WTC11 (cell line): ENCODE data around the gene KLC3. TPM values are rescaled to one million over a fixed set of nuclear protein-coding genes. Genes with fewer than 3 reads are reported as not detected.
A peak's percentile ranks its signal among the peaks of the same experiment; 100 is the strongest.

Experiments used
- ATAC-seq: fragments of 200-7000 bp; cut with Tn5 transposase; 2 replicates; pipeline ENCODE4 v1.10.0; 2021; ENCODE audit warnings: mild to moderate bottlenecking, moderate library complexity
- Bru-seq: library from RNA; stranded (reverse); fragments of 400-500 nt; gene quantifications from one replicate; lab custom pipeline; 2021; lab: Mats Ljungman, UMichigan
- CTCF ChIA-PET: fragments of 300-600 bp; sonication (Branson Sonifier 250); formaldehyde crosslinking; loops from one replicate; lab custom pipeline; 2021; ENCODE audit warnings: antibody characterized with exemption; lab: Charles Lee
- POLR2A ChIA-PET: fragments of 350-600 bp; sonication (Branson Sonifier 250); formaldehyde crosslinking; loops from one replicate; lab custom pipeline; 2021; ENCODE audit warnings: antibody characterized with exemption; lab: Charles Lee
- DNase-seq: peaks from one replicate; pipeline ENCODE4 v3.0.0; 2021; ENCODE audit warnings: low spot score
- H3K27ac Mint-ChIP-seq: 2 replicates; pipeline ENCODE4 v1.8.0; 2021; ENCODE audit warnings: mixed read lengths
- H3K27me3 Mint-ChIP-seq: 2 replicates; pipeline ENCODE4 v1.8.0; 2021; ENCODE audit warnings: low read depth, mild to moderate bottlenecking, moderate library complexity, mixed read lengths
- H3K36me3 Mint-ChIP-seq: 2 replicates; pipeline ENCODE4 v1.8.0; 2021; ENCODE audit warnings: mixed read lengths
- H3K4me1 Mint-ChIP-seq: 2 replicates; pipeline ENCODE4 v1.8.0; 2022; ENCODE audit warnings: mixed read lengths
- H3K4me3 Mint-ChIP-seq: 2 replicates; pipeline ENCODE4 v1.8.0; 2021; ENCODE audit warnings: mild to moderate bottlenecking, moderate library complexity, mixed read lengths
- H3K9me3 Mint-ChIP-seq: 2 replicates; pipeline ENCODE4 v1.8.0; 2021; ENCODE audit warnings: mixed read lengths
- ATF3 ChIP-seq: sonication (generic); formaldehyde crosslinking; conservative IDR thresholded peaks from 2 replicates; pipeline ENCODE4 v1.8.1; 2022; ENCODE audit warnings: mild to moderate bottlenecking, missing genetic modification reagents
- CDX4 ChIP-seq: fragments of 250-450 bp; sonication (Bioruptor Pico); IDR thresholded peaks from 2 replicates; pipeline ENCODE4 v1.9.0; 2021; ENCODE audit warnings: moderate library complexity, mild to moderate bottlenecking, inconsistent platforms, borderline replicate concordance
- E2F4 ChIP-seq: sonication (generic); formaldehyde crosslinking; IDR thresholded peaks from 2 replicates; pipeline ENCODE4 v1.8.1; 2022; ENCODE audit warnings: low read depth, mild to moderate bottlenecking, moderate library complexity, missing genetic modification reagents, borderline replicate concordance
- E2F5 ChIP-seq: sonication (generic); formaldehyde crosslinking; IDR thresholded peaks from 2 replicates; pipeline ENCODE4 v1.8.1; 2022; ENCODE audit warnings: mild to moderate bottlenecking, moderate library complexity, missing genetic modification reagents
- ETV6 ChIP-seq: sonication (generic); formaldehyde crosslinking; IDR thresholded peaks from 2 replicates; pipeline ENCODE4 v1.8.1; 2022; ENCODE audit warnings: mild to moderate bottlenecking, missing genetic modification reagents
- FOXJ3 ChIP-seq: sonication (generic); formaldehyde crosslinking; IDR thresholded peaks from 2 replicates; pipeline ENCODE4 v1.9.0; 2021; ENCODE audit warnings: missing genetic modification reagents, mild to moderate bottlenecking, borderline replicate concordance
- FOXK1 ChIP-seq: sonication (generic); formaldehyde crosslinking; IDR thresholded peaks from 2 replicates; pipeline ENCODE4 v1.8.0; 2022; ENCODE audit warnings: mild to moderate bottlenecking, moderate library complexity, missing genetic modification reagents
- HMGXB4 ChIP-seq: sonication (generic); formaldehyde crosslinking; IDR thresholded peaks from 2 replicates; pipeline ENCODE4 v1.8.1; 2023; ENCODE audit warnings: mild to moderate bottlenecking, moderate library complexity, missing genetic modification reagents
- NFYB ChIP-seq: sonication (generic); formaldehyde crosslinking; conservative IDR thresholded peaks from 2 replicates; pipeline ENCODE4 v1.8.0; 2022; ENCODE audit warnings: low read depth, missing genetic modification reagents
- PRDM15 ChIP-seq: sonication (generic); formaldehyde crosslinking; IDR thresholded peaks from 2 replicates; pipeline ENCODE4 v1.8.0; 2022; ENCODE audit warnings: missing genetic modification reagents
- PREB ChIP-seq: sonication (generic); formaldehyde crosslinking; IDR thresholded peaks from 2 replicates; pipeline ENCODE4 v1.8.1; 2022; ENCODE audit warnings: mild to moderate bottlenecking, missing genetic modification reagents, moderate library complexity, borderline replicate concordance
- SMAD4 ChIP-seq: sonication (generic); formaldehyde crosslinking; IDR thresholded peaks from 2 replicates; pipeline ENCODE4 v1.8.0; 2022; ENCODE audit warnings: mild to moderate bottlenecking, missing genetic modification reagents
- SP1 ChIP-seq: sonication (generic); formaldehyde crosslinking; conservative IDR thresholded peaks from 2 replicates; pipeline ENCODE4 v1.8.1; 2022; ENCODE audit warnings: missing genetic modification reagents
- TCF7 ChIP-seq: sonication (generic); formaldehyde crosslinking; IDR thresholded peaks from 2 replicates; pipeline ENCODE4 v1.8.0; 2022; ENCODE audit warnings: mild to moderate bottlenecking, low read depth, missing genetic modification reagents, moderate library complexity
- TEAD1 ChIP-seq: sonication (generic); formaldehyde crosslinking; IDR thresholded peaks from 2 replicates; pipeline ENCODE4 v1.8.0; 2022; ENCODE audit warnings: mild to moderate bottlenecking, missing genetic modification reagents
- TEAD4 ChIP-seq: sonication (generic); formaldehyde crosslinking; IDR thresholded peaks from 2 replicates; pipeline ENCODE4 v1.8.0; 2022; ENCODE audit warnings: mild to moderate bottlenecking, missing genetic modification reagents
- USF2 ChIP-seq: sonication (generic); formaldehyde crosslinking; IDR thresholded peaks from 2 replicates; pipeline ENCODE4 v1.8.1; 2023; ENCODE audit warnings: mild to moderate bottlenecking, missing genetic modification reagents, moderate library complexity
- ZNF532 ChIP-seq: fragments of 250-450 bp; sonication (Bioruptor Pico); IDR thresholded peaks from 2 replicates; pipeline ENCODE4 v1.9.0; 2021; ENCODE audit warnings: mild to moderate bottlenecking, borderline replicate concordance
- long read RNA-seq, 3 experiments: library from RNA in 1 of 3; library from capped mRNA in 1 of 3; library from polyadenylated mRNA in 1 of 3; unstranded in 2 of 3; stranded (forward) in 1 of 3; transcript quantifications; one replicate each; pipeline ENCODE4 v2.0.0, GENCODE V29; 2021
- total RNA-seq: library from RNA; stranded (reverse); gene quantifications from 3 replicates; pipeline ENCODE4 v1.2.3, GENCODE V29; 2021

KLC3 gene
- total RNA-seq = 5.2 to 6.5 TPM (median 5.3 TPM) in 3 replicates
- Bru-seq, nascent RNA = percentile 24 among the genes with signal in this experiment
- long read RNA-seq, experiment 1, transcript KLC3-201 (13 exons, 1,780 nt) = major isoform, 19 of 25 reads
- long read RNA-seq, experiment 1, partial matches to known transcripts = 3 of 25 reads
- long read RNA-seq, experiment 1, other reads (novel, unspliced or antisense) = 2 of 25 reads
- long read RNA-seq, experiment 2, partial matches to known transcripts = 3 of 5 reads
- long read RNA-seq, experiment 2, other reads (novel, unspliced or antisense) = 2 of 5 reads
- long read RNA-seq, experiment 3 = 0 reads

GRCh38 chr19:45340232-45340898 lies at the start of gene KLC3:
Gene KLC3, plus strand, starts transcription at chr19:45340750. Its CDS starts 4,792 bp downstream, at chr19:45345542.
- H3K27ac Mint-ChIP-seq = no peak within 1 kb of the TSS
- DNase-seq (peak; percentile 66), ATAC-seq (peak; percentile 55)
- H3K27me3 Mint-ChIP-seq = peaks cover 15% of the 10 kb centered on the region
- H3K4me1 Mint-ChIP-seq = peaks cover 2% of the 10 kb centered on the region; the same call in 1 of the 2 replicates
- CTCF ChIA-PET = interaction anchor here (0.7 kb wide), 1 partner anchor 153 kb away, joined by 3 read pairs; no protein-coding TSS in a partner anchor
- H3K9me3 Mint-ChIP-seq = no peaks in the 10 kb centered on the region
- H3K36me3 Mint-ChIP-seq = no peaks in the 10 kb centered on the region
- H3K4me3 Mint-ChIP-seq = peak within 1 kb of the TSS; percentile 63
- POLR2A ChIA-PET = interaction anchor here (0.7 kb wide), 1 partner anchor 62 kb away, joined by 3 read pairs; no protein-coding TSS in a partner anchor
- TF ChIP-seq TCF7 (no peak), PREB (CRISPR knock-in tag) (no peak), ATF3 (no peak), ETV6 (CRISPR knock-in tag) (no peak), HMGXB4 (0 out of 2 replicates have a peak, but pooled peaks have one; percentile 39), E2F5 (CRISPR knock-in tag) (0 out of 2 replicates have a peak, but pooled peaks have one; percentile 41), TEAD4 (CRISPR knock-in tag) (no peak), SMAD4 (CRISPR knock-in tag) (no peak), NFYB (CRISPR knock-in tag) (no peak), PRDM15 (no peak), E2F4 (CRISPR knock-in tag) (no peak), FOXK1 (no peak; the same call in 1 of the 2 replicates), TEAD1 (CRISPR knock-in tag) (no peak), SP1 (peak; percentile 85), USF2 (CRISPR knock-in tag) (no peak), ZNF532 (CRISPR knock-in tag) (no peak), FOXJ3 (no peak), CDX4 (CRISPR knock-in tag) (no peak)
